Skeletal muscle tissue (tissue), 4 donors: ENCODE results near the gene RBMS2. TPM values are rescaled to one million over a fixed set of nuclear protein-coding genes. Genes with fewer than 3 reads are reported as not detected.

ENCODE experiments used
- H3K27ac ChIP-seq: one replicate; pipeline ENCODE4 v1.7.0; 2013; ENCODE audit warnings: mild to moderate bottlenecking, low read depth, low read length, inconsistent platforms
- H3K27me3 ChIP-seq, 3 donors: one replicate each; pipeline ENCODE4 v1.7.0; 2013; ENCODE audit warnings: low read length in 3 of 3; ENCODE audit not compliant: control insufficient read depth in 3 of 3, insufficient read depth in 3 of 3
- H3K36me3 ChIP-seq, 3 donors: one replicate each; pipeline ENCODE4 v1.7.0; 2013; ENCODE audit warnings: low read length in 3 of 3; ENCODE audit not compliant: control insufficient read depth in 3 of 3, insufficient read depth in 3 of 3
- H3K4me1 ChIP-seq, 3 donors: one replicate each; pipeline ENCODE4 v1.7.0; 2013; ENCODE audit warnings: low read length in 3 of 3, mild to moderate bottlenecking in 3 of 3; ENCODE audit not compliant: control insufficient read depth in 3 of 3, insufficient read depth in 3 of 3
- H3K4me3 ChIP-seq, 3 donors: one replicate each; pipeline ENCODE4 v1.7.0; 2013; ENCODE audit warnings: low read length in 3 of 3
- H3K9ac ChIP-seq, 3 donors: one replicate each; pipeline ENCODE4 v1.7.0; 2013; ENCODE audit warnings: low read length in 3 of 3, mild to moderate bottlenecking in 3 of 3, moderate library complexity in 2 of 3, low read depth in 1 of 3
- H3K9me3 ChIP-seq, 3 donors: one replicate each; pipeline ENCODE4 v1.7.0; 2013; ENCODE audit warnings: low read length in 3 of 3; ENCODE audit not compliant: control insufficient read depth in 3 of 3
- total RNA-seq: library from RNA; depleted of rRNA; stranded (reverse); fragments of >200 nt; gene quantifications from one replicate; pipeline ENCODE4 v1.2.3, GENCODE V29; 2014
- donor health status: Osteomylitis.

Gene RBMS2, protein sequence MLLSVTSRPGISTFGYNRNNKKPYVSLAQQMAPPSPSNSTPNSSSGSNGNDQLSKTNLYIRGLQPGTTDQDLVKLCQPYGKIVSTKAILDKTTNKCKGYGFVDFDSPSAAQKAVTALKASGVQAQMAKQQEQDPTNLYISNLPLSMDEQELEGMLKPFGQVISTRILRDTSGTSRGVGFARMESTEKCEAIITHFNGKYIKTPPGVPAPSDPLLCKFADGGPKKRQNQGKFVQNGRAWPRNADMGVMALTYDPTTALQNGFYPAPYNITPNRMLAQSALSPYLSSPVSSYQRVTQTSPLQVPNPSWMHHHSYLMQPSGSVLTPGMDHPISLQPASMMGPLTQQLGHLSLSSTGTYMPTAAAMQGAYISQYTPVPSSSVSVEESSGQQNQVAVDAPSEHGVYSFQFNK
- 12.5 TPM for total RNA-seq

DNA sequence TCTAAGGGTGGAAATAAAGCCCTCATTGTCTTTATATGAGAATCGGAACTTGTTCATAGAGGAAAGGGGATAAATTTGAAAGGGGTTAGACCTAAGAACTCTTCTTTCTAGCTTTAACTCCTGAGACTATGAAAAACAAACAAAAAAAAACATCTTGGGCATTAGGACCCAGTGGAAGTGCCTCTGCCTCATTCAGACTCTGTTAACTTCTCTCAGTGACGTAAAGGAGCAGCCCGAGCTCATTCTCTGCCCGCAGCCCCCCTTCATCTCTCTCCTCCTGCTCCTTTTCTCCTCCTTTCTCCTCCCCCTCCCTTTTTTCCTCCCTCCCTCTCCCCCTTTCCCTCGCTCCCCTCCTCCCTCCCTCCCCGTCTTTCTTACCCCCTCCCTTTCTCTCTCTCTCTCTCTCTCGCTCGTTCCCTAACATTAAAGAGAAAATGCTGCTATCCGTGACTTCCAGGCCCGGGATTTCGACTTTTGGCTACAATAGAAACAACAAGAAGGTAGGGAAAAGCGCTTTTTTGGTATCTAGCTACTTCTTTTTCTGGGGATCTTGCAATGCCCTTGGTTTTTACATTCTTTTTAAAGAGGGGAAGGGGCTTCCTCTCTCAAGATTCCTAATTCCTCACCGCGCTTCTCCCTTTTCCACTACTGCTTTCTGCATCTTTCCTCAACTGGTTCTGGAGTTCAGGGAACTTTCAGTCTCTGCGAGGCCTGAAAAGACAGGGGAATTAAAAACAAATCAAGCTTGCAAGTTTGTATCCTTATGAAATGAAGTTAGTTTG, at the start of gene RBMS2:
RBMS2 (plus strand) TSS at position 231 of the 782 bp plus-strand sequence; CDS start at position 435, 204 bp downstream.
- Histone ChIP-seq H3K9ac (peak within 1 kb of the TSS; percentile 77 to 83 (median 79)), H3K4me1 (peaks cover 3 to 14% (median 3%) of the 10 kb centered on the region in 3 donors), H3K9me3 (no peaks in the 10 kb centered on the region), H3K27me3 (no peaks in the 10 kb centered on the region), H3K4me3 (peak within 1 kb of the TSS; percentile 61 to 85 (median 74)), H3K27ac (peak within 1 kb of the TSS; percentile 72), H3K36me3 (no peaks in the 10 kb centered on the region)

GRCh38 chr12:56474389-56474788, 47.2 kb upstream of the RBMS2 start:
- Histone ChIP-seq H3K4me1 (peaks cover 4 to 14% (median 5%) of the 10 kb centered on the region in 3 donors), H3K9me3 (no peaks in the 10 kb centered on the region), H3K36me3 (peaks cover 2 to 12% (median 7%) of the 10 kb centered on the region in 3 donors), H3K27me3 (no peaks in the 10 kb centered on the region), H3K9ac (no peak overlapping the region), H3K4me3 (no peak overlapping the region), H3K27ac (no peak overlapping the region)

DNA sequence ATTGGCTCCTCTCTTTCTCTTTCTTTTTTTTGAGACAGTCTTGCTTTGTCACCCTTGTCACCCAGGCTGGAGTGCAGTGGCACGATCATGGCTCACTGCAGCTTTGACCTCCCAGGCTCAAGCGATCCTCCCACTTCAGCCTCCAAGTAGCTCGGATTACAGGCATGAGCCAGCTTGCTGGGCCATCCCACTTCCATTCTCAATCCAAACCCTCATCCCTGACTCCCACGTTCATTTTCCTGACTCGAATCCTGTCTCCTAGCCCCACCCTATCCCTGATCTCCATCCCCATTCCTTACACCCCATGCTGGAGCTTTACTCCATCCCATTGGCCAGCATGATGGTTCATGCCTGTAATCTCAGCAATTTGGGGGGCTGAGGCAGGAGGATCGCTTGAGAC, 45.5 kb upstream of the RBMS2 start:
- no peak overlapping the region for H3K9ac ChIP-seq
- H3K4me1 ChIP-seq = peaks cover 0 to 5% (median 0%) of the 10 kb centered on the region in 3 donors
- no peak overlapping the region for H3K4me3 ChIP-seq
- no peak overlapping the region for H3K27ac ChIP-seq
- H3K27me3 ChIP-seq = no peaks in the 10 kb centered on the region
- H3K36me3 ChIP-seq = peaks cover 2 to 11% (median 5%) of the 10 kb centered on the region in 3 donors
- no peaks in the 10 kb centered on the region for H3K9me3 ChIP-seq

GRCh38 chr12:56476972-56477432, 44.6 kb upstream of the RBMS2 start:
- H3K4me1 ChIP-seq = no peaks in the 10 kb centered on the region
- no peaks in the 10 kb centered on the region for H3K9me3 ChIP-seq
- no peak overlapping the region for H3K4me3 ChIP-seq

DNA sequence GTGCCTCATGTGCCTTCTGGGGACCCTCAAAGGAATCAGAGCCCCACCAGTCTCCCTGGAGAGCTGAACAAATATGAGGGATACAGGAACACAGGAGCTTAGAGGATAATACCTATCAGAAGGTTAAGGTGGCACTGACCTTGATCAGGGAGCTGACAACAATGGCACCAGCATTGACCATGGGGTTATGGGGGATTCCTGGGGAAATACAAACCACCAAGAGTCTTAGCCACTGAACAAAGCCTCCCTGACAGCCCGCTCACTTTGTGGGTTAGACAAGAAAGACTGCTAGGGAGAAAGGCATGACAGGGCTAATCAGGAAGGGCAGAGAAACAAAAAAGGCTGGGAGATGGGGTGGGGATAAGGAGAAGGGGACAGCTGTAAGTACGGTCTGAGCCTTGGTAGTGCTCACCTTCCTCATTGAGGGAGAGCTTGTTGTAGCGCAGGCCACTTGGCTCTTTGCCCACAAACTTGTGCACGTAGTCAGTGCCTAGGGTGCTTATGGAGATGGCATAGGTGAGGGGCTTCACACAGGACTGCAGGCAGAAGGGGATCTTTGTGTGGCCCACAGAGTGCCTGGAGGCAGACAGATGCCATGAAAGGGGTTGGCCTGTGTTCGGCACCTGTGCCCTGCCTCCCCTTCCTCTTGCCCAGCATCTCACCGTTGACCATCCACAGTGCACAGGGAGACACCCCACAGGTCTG, 43.9 kb upstream of the RBMS2 start:
- Histone ChIP-seq H3K36me3 (peaks cover under 1 to 7% (median 5%) of the 10 kb centered on the region in 3 donors), H3K27ac (no peak overlapping the region), H3K4me3 (no peak overlapping the region), H3K27me3 (no peaks in the 10 kb centered on the region), H3K9ac (no peak overlapping the region), H3K4me1 (no peaks in the 10 kb centered on the region), H3K9me3 (no peaks in the 10 kb centered on the region)

More at GRCh38 chr12:56476972-56477432, 44.6 kb upstream of the RBMS2 start:
- H3K27ac ChIP-seq = no peak overlapping the region
- no peak overlapping the region for H3K9ac ChIP-seq
- no peaks in the 10 kb centered on the region for H3K27me3 ChIP-seq
- peaks cover 2 to 7% (median 5%) of the 10 kb centered on the region in 3 donors for H3K36me3 ChIP-seq

- Histone ChIP-seq H3K4me1 (no peaks in the 10 kb centered on the region), H3K36me3 (peaks cover 0 to 2% (median 2%) of the 10 kb centered on the region in 3 donors)
These were observed 42.0 kb upstream of the RBMS2 start for GRCh38 chr12:56479625-56480024.

DNA sequence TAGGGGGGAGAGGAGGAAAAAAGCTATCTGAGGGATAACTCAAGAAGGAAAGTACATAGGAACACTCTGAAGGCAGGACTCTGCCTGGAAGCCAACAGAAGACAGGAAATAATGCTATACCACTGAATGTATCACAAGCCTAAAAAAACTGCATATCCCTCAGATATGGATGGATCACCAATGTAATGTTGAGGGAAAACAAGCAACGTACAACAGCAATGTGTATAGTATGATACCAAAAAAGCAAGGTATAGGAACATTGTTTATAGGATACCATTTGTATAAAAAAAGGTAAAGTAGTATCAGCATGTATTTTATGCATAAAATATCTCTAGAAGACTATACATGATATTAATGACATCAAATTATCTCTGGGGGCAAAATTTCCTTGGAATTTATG, 37.1 kb upstream of the RBMS2 start:
- Histone ChIP-seq H3K36me3 (no peaks in the 10 kb centered on the region), H3K4me1 (peaks cover 14 to 18% (median 14%) of the 10 kb centered on the region in 3 donors), H3K9me3 (no peaks in the 10 kb centered on the region), H3K27ac (no peak overlapping the region), H3K4me3 (no peak overlapping the region), H3K27me3 (peaks cover 5 to 21% (median 18%) of the 10 kb centered on the region in 3 donors), H3K9ac (no peak overlapping the region)

More at GRCh38 chr12:56479625-56480024, 42.0 kb upstream of the RBMS2 start:
- Histone ChIP-seq H3K9ac (no peak overlapping the region), H3K9me3 (no peaks in the 10 kb centered on the region), H3K27me3 (no peaks in the 10 kb centered on the region), H3K4me3 (no peak overlapping the region), H3K27ac (no peak overlapping the region)

GRCh38 chr12:56486694-56487093, 34.9 kb upstream of the RBMS2 start:
- no peak overlapping the region for H3K4me3 ChIP-seq
- H3K36me3 ChIP-seq = no peaks in the 10 kb centered on the region
- H3K9ac ChIP-seq = no peak overlapping the region
- H3K4me1 ChIP-seq = peaks cover 14 to 18% (median 14%) of the 10 kb centered on the region in 3 donors
- no peak overlapping the region for H3K27ac ChIP-seq
- no peaks in the 10 kb centered on the region for H3K9me3 ChIP-seq
- H3K27me3 ChIP-seq = peaks cover 22 to 38% (median 31%) of the 10 kb centered on the region in 3 donors

- H3K9ac ChIP-seq = peak overlapping the region; percentile 48 to 71 (median 54)
- peaks cover 24 to 38% (median 33%) of the 10 kb centered on the region in 3 donors for H3K27me3 ChIP-seq
- peak overlapping the region; percentile 66 to 85 (median 76) for H3K4me3 ChIP-seq
- no peaks in the 10 kb centered on the region for H3K36me3 ChIP-seq
- H3K4me1 ChIP-seq = peaks cover 14 to 18% (median 14%) of the 10 kb centered on the region in 3 donors
- H3K9me3 ChIP-seq = no peaks in the 10 kb centered on the region
- H3K27ac ChIP-seq = no peak overlapping the region
These were observed 34.1 kb upstream of the RBMS2 start for GRCh38 chr12:56487448-56488040.
